Adipocyte (in vitro differentiated cells): ENCODE measurements around the gene SH3RF3.

Experiments used
- DNase-seq: peaks from one replicate; pipeline ENCODE4 v3.0.0-alpha.2; 2015; ENCODE audit warnings: low read depth
- H3K27me3 ChIP-seq: replicated peaks from 2 replicates; pipeline ENCODE4 v1.7.0; 2013; ENCODE audit warnings: mild to moderate bottlenecking, low read length, moderate library complexity; ENCODE audit not compliant: control insufficient read depth, insufficient read depth
- H3K36me3 ChIP-seq: 2 replicates; pipeline ENCODE4 v1.7.0; 2013; ENCODE audit warnings: low read length, mild to moderate bottlenecking, moderate library complexity; ENCODE audit not compliant: control insufficient read depth, insufficient read depth, severe bottlenecking
- H3K4me1 ChIP-seq: 2 replicates; pipeline ENCODE4 v1.7.0; 2013; ENCODE audit warnings: mild to moderate bottlenecking, low read length, moderate library complexity; ENCODE audit not compliant: control insufficient read depth, insufficient read depth
- H3K4me3 ChIP-seq: 2 replicates; pipeline ENCODE4 v1.7.0; 2013; ENCODE audit warnings: mild to moderate bottlenecking, low read length, moderate library complexity
- H3K9ac ChIP-seq: 2 replicates; pipeline ENCODE4 v1.7.0; 2013; ENCODE audit warnings: mild to moderate bottlenecking, low read length, moderate library complexity
- H3K9me3 ChIP-seq: 2 replicates; pipeline ENCODE4 v1.7.0; 2013; ENCODE audit warnings: mild to moderate bottlenecking, low read length, moderate library complexity; ENCODE audit not compliant: control insufficient read depth

Gene SH3RF3

GRCh38 chr2:109418716-109419115, 289.7 kb downstream of the SH3RF3 start:
- Histone ChIP-seq H3K9ac (no peak overlapping the region), H3K27me3 (no peaks in the 10 kb centered on the region), H3K4me1 (no peaks in the 10 kb centered on the region), H3K4me3 (no peak overlapping the region), H3K9me3 (no peaks in the 10 kb centered on the region), H3K36me3 (peaks cover 17% of the 10 kb centered on the region)
- DNase-seq = no peak

- no peak overlapping the region for H3K9ac ChIP-seq
- peaks cover 17% of the 10 kb centered on the region for H3K36me3 ChIP-seq
- H3K27me3 ChIP-seq = no peaks in the 10 kb centered on the region
- H3K4me1 ChIP-seq = no peaks in the 10 kb centered on the region
- no peak for DNase-seq
- no peak overlapping the region for H3K4me3 ChIP-seq
- H3K9me3 ChIP-seq = no peaks in the 10 kb centered on the region
These were observed 290.3 kb downstream of the SH3RF3 start for GRCh38 chr2:109419171-109419756.

- Histone ChIP-seq H3K27me3 (no peaks in the 10 kb centered on the region), H3K4me3 (no peak overlapping the region), H3K36me3 (peaks cover 12% of the 10 kb centered on the region), H3K4me1 (no peaks in the 10 kb centered on the region), H3K9ac (no peak overlapping the region), H3K9me3 (no peaks in the 10 kb centered on the region)
- DNase-seq = peak; percentile 66
These were observed 291.0 kb downstream of the SH3RF3 start for GRCh38 chr2:109419960-109420370.

- DNase-seq = no peak
- Histone ChIP-seq H3K4me1 (no peaks in the 10 kb centered on the region), H3K36me3 (peaks cover 12% of the 10 kb centered on the region), H3K27me3 (no peaks in the 10 kb centered on the region), H3K4me3 (no peak overlapping the region), H3K9ac (no peak overlapping the region), H3K9me3 (no peaks in the 10 kb centered on the region)
These were observed 292.1 kb downstream of the SH3RF3 start for GRCh38 chr2:109421101-109421500.

GRCh38 chr2:109421642-109422041, 292.6 kb downstream of the SH3RF3 start:
- Histone ChIP-seq H3K4me1 (no peaks in the 10 kb centered on the region), H3K27me3 (no peaks in the 10 kb centered on the region), H3K4me3 (no peak overlapping the region), H3K9ac (no peak overlapping the region), H3K36me3 (peaks cover 12% of the 10 kb centered on the region), H3K9me3 (no peaks in the 10 kb centered on the region)
- DNase-seq = no peak

- no peaks in the 10 kb centered on the region for H3K4me1 ChIP-seq
- peak; percentile 25 for DNase-seq
- H3K9me3 ChIP-seq = no peaks in the 10 kb centered on the region
- H3K4me3 ChIP-seq = no peak overlapping the region
- no peaks in the 10 kb centered on the region for H3K27me3 ChIP-seq
- H3K9ac ChIP-seq = no peak overlapping the region
- peaks cover 12% of the 10 kb centered on the region for H3K36me3 ChIP-seq
These were observed 293.2 kb downstream of the SH3RF3 start for GRCh38 chr2:109422071-109422757.

- no peaks in the 10 kb centered on the region for H3K27me3 ChIP-seq
- H3K36me3 ChIP-seq = peaks cover 12% of the 10 kb centered on the region
- no peak overlapping the region for H3K9ac ChIP-seq
- H3K4me1 ChIP-seq = no peaks in the 10 kb centered on the region
- no peak overlapping the region for H3K4me3 ChIP-seq
- DNase-seq = no peak
- no peaks in the 10 kb centered on the region for H3K9me3 ChIP-seq
These were observed 293.9 kb downstream of the SH3RF3 start for GRCh38 chr2:109422758-109423500.

- Histone ChIP-seq H3K27me3 (no peaks in the 10 kb centered on the region), H3K9me3 (no peaks in the 10 kb centered on the region), H3K9ac (no peak overlapping the region), H3K4me1 (no peaks in the 10 kb centered on the region), H3K4me3 (no peak overlapping the region), H3K36me3 (peaks cover 12% of the 10 kb centered on the region)
- DNase-seq = no peak
These were observed 294.8 kb downstream of the SH3RF3 start for GRCh38 chr2:109423556-109424359.

GRCh38 chr2:109425411-109425810, 296.4 kb downstream of the SH3RF3 start:
- Histone ChIP-seq H3K9me3 (no peaks in the 10 kb centered on the region), H3K9ac (no peak overlapping the region)

GRCh38 chr2:109427661-109428091, 298.7 kb downstream of the SH3RF3 start:
- H3K27me3 ChIP-seq = no peaks in the 10 kb centered on the region
- H3K4me3 ChIP-seq = no peak overlapping the region
- H3K9me3 ChIP-seq = no peaks in the 10 kb centered on the region
- no peaks in the 10 kb centered on the region for H3K4me1 ChIP-seq
- H3K9ac ChIP-seq = no peak overlapping the region
- DNase-seq = no peak
- H3K36me3 ChIP-seq = peaks cover 6% of the 10 kb centered on the region

More at GRCh38 chr2:109425411-109425810, 296.4 kb downstream of the SH3RF3 start:
- no peak overlapping the region for H3K4me3 ChIP-seq
- DNase-seq = no peak
- no peaks in the 10 kb centered on the region for H3K4me1 ChIP-seq
- peaks cover 12% of the 10 kb centered on the region for H3K36me3 ChIP-seq
- H3K27me3 ChIP-seq = no peaks in the 10 kb centered on the region

- Histone ChIP-seq H3K36me3 (peaks cover 8% of the 10 kb centered on the region), H3K4me3 (no peak overlapping the region), H3K27me3 (no peaks in the 10 kb centered on the region), H3K4me1 (no peaks in the 10 kb centered on the region), H3K9me3 (no peaks in the 10 kb centered on the region), H3K9ac (no peak overlapping the region)
- DNase-seq = no peak
These were observed 299.3 kb downstream of the SH3RF3 start for GRCh38 chr2:109428281-109428680.
